ENCODE results near the gene SFXN1. TPM values are rescaled to one million over a fixed set of nuclear protein-coding genes. Genes with fewer than 3 reads are reported as not detected.
"Not testable (repeated sequence)": the region's sequence is repeated elsewhere in the genome, so short reads cannot be mapped to it uniquely, and the experiment has no call there.

SFXN1 gene, protein sequence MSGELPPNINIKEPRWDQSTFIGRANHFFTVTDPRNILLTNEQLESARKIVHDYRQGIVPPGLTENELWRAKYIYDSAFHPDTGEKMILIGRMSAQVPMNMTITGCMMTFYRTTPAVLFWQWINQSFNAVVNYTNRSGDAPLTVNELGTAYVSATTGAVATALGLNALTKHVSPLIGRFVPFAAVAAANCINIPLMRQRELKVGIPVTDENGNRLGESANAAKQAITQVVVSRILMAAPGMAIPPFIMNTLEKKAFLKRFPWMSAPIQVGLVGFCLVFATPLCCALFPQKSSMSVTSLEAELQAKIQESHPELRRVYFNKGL
- 50.6 TPM for polyA plus RNA-seq (2013, experiment 1 of 2; ENCODE audit: insufficient read length)
- polyA plus RNA-seq (2013, experiment 2 of 2; ENCODE audit: insufficient read length): 50.1 TPM

DNA sequence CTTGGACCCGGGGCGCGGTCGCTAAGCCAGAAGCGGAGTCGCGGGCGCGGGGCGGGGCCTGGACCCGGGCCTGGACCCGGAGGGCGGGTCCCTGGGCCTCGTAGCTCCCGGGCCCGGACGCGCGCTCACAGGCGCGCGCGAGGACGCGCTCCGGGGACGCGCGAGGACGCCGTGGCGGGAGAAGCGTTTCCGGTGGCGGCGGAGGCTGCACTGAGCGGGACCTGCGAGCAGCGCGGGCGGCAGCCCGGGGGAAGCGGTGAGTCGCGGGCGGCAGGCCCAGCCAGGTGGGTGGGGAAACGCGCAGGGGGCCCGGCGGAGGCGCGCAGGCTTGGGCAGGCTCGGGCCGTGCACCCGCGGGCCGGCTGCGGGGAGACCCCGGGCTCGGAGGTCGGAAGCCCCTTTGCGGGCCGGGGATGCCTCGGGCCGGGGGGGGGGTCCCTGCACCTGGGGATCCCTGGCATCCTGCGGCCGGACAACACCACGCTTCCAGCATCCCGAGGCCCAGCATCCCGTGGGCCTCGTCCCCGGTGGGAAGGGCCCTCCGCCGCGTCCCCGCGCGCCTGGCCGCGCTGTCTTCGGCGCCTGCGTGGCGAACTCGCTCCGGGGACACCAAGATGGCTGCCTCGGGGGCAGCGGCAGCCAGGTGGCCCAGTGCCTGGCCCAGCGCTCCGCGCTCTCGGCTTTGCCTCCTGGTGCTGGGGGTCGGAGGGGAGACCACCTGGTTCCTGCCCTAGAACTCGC lies at the start of gene SFXN1:
Gene SFXN1, plus strand, starts transcription at position 177 of the 741 bp plus-strand sequence. CDS start 13,544 bp downstream, outside the sequence.
- DNase-seq: peak; percentile 79

DNA sequence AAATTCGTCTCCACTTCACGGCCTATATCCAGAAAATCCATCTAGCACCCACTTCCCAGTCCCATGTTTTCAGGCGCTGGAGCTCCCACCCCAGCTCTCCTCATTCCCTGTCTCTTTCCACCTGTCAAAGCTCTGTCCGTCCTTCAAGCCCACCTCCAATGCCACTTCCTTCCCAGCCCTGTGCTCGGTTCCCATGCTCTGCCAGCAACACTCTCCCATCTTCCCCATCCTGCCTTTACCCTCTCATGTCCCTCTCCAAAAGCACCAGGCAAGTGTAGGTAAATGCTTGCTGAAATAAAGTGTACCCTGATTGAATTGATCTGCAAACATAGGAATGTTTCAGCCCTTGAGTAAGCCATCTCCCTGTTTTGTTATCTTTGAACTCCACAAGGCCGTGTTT lies 43.6 kb upstream of the SFXN1 start:
- no peak for DNase-seq

DNA sequence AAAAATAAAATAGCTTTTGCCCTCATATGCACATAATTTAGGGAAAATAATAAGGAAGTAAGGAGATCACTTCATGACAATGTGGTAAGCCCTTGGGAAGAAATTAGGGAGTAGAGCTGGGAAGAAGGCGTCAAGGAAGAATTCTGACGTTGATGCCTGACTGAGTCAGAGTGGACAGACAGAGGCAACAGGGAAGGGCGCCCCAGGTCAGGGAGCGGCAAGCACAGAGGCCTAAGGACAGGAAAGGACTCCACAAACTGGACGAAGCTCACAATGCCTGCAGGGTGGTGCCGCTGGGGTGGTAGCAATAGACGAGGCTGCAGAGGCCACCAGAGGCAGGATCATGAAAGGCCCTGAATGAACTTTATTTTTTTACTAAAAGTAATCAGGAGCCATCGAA lies 42.0 kb upstream of the SFXN1 start:
- no peak for DNase-seq

DNA sequence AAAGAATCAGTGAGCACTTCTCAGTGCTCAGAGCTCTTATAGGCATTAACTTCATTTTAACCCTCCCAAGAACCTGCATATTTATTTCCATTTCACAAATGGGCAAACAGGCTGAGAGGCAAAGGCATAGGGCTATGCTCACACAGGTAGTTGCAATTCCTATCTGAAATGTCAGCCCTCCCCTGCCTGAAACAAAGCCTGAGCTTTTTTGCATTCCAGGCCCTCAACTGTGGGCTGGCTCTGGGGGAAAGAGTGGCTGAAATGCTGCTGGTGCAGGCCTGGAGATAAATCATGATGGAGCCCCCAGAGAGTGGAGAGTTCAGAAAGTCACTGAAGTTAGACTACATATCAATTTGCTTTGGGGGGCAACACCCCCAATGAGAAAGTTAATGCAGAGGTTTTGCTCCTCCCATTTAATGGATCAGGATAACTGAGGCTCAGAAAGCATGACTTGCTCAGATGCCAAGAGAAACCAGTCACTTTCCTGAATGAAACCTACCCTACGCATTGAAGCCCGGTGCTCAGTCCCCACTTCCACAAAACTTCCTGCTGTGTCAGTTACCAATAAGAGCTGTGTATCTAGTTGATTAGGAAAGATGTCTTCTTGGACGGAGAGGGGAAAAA lies 40.0 kb upstream of the SFXN1 start:
- no peak for DNase-seq

DNA sequence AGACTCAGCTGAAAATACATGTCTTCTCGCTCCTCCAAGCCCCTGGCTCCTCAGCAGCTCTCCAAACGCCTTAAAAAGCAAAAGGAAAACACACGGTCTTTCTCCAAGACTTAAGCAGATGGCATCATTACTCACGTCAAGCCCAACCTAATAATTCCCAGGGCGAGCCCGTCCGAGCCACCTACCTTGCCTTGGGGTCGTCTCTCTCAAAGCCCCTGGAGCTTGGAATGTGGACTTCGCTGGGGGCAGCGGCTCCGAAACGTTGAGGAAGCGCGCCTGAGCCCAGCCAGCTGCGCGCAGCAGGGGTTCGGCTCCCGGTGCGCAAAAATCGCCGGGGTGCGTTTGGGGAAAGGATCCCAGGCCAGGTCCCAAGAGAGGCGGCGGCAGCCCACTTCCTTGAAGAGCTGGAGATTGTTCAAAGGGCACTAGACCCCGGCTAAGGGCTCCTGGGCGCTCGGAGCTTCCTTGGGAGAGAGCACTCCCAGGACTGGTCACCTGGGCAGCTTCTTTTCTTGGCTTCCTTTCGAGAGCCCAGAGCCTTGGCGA lies 34.8 kb upstream of the SFXN1 start:
- DNase-seq: no peak

DNA sequence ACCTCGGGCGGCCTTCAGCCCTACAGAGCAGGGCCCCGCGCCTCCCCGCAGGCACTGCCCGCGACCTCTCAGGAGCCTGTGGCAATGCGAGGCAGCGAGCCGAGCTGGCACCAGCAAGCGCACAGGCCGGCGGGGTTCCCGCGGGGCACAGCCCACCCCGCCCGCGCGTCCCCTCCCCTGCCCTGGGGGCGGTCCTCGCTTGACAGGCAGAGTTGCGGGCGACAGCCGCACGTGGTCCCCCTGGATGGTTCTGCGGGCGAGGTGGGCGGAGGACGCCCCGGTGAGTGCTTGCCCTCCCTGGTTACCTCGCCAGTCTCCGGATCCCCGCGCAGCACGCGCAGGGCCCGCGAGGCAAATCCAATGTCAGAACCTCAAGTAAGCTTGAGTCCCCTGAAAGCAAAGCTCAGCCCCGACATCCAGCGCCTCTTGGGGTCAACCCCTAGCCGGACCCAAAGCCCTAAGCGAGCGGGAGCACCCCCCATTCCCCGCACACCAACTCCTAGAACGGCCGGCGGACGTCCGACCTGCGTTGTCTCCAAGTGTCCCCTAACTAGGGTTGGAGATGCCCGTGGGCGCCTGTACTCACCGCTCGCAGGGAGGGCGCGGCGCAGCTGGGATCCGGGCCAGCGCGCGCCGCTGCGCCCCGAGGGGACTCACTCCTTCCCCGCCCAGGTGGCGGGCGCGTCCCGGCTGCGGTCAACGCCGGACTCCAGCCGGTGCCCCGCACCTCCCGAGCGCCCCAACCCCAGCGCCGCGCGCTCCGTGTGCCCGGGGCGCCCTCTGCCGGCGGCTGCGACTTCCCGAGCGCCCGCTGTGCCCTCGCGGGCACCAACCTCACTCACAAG lies 34.1 kb upstream of the SFXN1 start, which contains the start of gene DRD1:
Gene DRD1, minus strand, starts transcription at position 123 of the 845 bp plus-strand sequence. CDS start 1,083 bp downstream, outside the sequence.
- peak; percentile 35 for DNase-seq

DNA sequence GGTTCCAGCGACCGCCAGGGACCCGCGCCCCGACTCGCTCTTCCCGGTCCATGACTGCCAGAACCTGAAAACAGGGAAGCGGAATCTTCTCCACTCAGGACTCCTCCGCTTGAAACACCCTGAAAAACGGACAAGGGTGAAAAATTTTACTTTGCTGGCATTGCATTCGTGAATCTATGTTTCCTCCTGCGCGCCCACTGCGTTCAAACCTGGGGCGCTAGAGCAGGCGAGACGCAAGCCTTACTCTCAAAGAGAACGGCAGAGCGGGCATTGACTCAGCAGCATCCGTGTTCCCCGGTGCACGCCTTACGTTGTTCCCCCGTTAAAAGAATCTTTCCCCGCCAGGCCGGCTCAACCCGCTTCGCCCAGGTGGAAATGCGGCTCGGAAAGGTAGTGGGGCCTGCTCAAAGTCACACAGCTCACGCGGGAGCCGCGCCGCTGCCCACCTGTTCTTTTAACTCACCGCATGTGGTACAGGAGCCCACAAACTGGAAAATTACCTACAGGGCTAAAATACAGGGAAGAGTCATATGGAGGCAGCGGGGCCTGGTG lies 33.4 kb upstream of the SFXN1 start:
- DNase-seq: no peak

DNA sequence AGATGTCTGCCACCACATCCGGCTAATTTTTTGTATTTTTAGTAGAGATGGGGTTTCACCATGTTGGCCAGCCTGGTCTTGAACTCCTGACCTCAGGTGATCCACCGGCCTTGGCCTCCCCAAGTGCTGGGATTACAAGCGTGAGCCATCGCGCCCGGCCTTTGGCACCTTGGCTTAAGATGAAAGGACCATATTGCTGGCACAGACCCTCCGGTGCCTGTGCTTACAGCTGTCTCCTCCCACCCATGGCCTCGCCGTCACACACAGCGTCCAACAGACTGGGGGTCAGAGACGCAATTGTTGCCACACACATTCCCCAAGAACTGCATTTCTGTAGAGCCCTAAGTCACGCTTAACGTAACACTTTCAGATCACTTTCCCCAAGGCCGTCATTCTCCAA lies 32.0 kb upstream of the SFXN1 start:
- not testable (repeated sequence) for DNase-seq

DNA sequence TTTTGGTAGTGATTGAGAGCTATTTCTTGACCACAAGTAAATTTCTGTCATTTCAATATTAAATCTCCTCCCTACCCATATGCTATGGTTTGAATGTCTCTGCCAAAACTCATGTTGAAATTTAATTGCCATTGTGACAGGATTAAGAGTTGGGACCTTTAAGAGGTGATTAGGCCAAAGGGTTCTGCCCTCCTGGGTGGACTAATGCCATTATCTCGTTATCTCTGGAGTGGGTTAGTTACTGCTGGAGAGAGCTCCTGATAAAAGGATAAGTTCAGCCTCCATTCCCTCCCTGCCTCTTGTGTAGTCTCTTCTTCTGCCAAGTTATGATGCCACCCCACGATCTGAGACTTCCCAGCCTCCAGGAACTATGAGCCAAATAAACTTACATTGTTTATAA lies 30.8 kb upstream of the SFXN1 start:
- no peak for DNase-seq

DNA sequence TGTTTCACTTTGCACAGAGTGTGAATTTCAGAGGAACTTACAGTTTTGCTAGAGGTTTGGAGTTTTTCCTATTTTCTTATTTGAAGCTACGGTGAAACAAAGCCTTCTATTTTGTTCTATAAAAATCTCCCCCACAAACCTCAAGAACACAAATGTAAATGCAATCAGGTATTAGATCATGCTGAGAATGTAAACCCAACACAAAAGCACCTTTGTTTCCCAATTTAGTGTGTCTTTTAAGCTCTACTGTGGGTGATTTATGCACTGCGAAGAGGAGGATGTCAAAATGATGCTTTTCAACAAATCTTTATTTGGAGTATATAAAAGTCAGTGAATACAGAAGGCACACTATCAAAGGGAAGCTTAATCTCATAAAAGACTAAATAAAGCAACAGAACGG lies 30.1 kb upstream of the SFXN1 start:
- no peak for DNase-seq

DNA sequence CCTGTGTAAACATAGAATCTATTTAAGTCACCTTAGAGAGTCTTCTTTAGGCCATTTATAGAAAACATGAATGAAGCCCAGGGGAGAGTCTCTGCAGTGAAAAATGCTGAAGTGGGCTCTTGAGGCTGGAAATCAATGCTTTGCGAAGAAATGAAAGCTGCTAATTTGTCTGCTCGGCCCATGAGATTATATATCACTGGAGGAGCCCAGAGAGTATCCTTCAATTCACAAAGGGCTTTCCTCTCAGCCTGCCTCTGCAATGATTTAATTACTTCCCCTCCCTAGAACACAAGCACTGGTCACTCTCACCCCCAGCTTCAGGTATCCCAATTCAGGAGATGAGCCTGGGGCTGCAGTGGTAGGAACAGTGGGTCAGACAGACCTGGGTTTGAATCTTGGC lies 26.2 kb upstream of the SFXN1 start:
- DNase-seq: no peak

DNA sequence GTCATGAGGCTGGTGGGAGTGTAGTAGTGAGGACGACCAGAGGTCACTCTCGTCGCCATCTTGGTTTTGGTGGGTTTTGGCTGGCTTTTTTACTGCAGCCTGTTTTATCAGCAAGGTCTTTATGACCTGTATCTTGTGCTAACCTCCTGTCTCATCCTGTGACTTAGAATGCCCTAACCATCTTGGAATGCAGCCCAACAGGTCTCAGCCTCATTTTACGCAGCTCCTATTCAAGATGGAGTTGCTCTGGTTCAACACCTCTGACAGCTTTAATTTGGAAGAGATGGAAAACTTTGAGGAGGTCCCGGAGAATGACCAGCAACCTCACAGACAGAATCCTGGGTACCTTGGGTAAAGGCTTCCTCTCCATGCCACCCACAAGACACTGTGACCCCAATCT lies 24.0 kb upstream of the SFXN1 start:
- not testable (repeated sequence) for DNase-seq

DNA sequence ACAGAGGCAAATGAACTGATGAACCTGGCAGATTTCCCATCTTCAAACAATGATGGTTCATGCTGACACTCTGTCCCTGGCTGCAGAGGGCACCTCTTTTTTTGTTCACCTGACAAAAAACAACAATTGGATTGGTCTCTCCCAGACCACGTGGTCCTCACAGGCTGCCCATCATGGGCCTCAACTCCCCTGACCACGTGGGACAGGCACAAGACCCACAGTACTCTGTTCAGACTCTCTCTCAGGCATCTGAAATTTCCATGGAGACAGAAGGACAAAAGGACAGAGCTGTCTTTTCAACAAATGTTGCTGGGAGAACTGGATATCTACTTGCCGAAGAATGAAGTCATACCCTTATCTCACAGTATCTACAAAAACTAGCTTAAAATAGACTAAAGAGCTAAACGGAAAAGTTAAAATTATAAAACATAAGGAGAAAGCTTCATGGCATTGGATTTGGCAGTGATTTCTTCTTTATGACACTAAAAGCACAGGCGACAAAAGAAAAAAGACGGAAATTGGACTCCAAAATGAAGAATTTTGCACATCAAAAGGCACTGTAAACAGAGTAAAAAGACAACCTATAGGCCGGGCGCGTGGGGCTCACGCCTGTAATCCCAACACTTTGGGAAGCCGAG lies 22.1 kb upstream of the SFXN1 start:
- no peak for DNase-seq

DNA sequence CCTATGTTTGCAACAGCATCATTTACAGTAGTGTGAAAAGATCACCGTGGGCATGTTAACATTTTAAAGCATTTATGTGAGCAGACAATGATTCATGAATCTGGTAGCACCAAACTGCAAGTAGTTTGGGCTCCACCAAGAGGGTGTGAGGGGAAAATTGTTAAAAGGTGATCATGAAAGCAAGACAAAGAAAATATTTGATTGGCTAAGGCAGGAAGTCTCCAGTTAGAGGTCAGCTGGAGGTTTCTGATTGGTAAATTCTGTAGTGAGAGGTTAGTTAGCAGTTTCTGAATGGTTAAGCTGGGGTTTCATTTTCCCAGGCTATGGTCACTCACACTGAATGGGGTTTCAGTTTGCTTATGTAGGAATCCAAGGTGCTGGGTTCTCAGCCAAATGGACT lies 20.9 kb upstream of the SFXN1 start:
- DNase-seq: no peak

DNA sequence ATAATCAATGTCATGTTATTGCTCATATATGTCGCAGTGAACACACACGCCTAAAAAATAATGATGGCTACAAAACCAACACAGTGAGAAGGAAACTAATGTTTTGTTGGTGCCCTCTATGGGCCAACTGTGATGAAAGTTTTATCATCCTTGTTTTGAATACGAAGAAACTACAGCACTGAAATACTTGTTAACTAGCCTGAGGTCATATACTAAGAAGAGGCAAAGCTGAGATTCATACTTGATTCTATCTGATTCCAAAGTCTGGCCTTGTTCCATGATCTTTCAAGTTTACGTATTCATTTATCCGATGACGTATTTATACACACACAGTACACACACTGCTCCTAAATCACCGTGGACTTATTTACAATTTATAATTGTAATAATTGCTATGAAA lies 18.2 kb upstream of the SFXN1 start:
- DNase-seq: peak; percentile 15

DNA sequence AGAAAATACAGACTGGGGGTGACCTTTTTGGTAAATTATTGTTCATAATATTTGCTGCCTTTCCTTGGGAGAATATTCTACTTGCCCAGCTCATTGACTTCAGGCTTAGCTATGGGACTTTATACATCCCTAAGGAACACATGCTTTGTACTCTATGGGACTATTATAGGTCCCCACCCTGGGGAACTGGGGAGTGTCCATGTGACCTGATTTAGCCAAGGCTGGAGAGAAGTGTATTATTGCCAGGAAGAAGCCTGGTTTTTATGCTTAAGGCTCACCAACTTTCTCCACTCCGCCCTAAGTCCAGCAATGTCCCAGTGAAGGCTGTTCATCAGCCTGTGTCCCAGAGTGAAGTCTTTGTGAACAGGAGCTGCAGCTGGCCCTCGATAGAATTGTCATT lies 17.8 kb upstream of the SFXN1 start:
- DNase-seq: no peak

DNA sequence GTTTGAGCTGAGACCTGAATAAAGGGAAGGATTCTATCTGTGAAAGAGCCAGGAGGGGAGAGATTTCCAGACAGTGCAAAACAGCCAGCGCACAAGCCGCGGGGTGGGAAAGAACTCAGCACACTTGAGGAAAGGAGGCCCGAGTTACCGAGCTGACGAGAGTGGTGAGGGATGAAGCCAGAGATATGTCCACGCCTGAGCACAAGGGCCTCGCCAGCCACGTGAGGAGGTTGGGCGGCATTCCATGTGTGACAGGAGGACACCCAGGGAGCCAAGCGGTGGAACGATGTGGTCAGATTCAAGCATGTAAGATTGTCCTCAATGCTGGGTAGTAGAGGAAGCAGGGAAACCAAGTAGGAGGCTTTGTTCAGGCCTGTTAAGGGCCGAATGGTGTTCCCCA lies 17.0 kb upstream of the SFXN1 start:
- no peak for DNase-seq

DNA sequence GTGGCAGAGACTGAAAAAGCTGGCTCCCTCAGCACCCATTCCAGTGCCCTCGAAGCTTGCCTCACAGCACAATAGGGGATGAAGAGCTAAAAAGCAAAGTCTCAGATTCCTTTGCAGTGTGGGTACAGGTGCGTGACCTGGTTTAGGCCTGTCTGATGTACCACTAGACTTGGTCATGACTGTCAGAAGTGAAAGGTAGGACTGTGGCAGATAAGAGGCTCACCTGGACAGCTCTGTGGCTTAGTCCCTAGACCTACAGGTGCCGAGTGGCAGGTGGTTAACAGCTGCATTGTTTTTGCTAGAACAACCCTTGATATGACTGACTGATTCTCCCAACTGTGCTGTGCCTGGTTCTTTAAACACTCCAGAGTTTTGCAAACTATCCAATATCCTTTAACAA lies 14.7 kb upstream of the SFXN1 start:
- DNase-seq: no peak

DNA sequence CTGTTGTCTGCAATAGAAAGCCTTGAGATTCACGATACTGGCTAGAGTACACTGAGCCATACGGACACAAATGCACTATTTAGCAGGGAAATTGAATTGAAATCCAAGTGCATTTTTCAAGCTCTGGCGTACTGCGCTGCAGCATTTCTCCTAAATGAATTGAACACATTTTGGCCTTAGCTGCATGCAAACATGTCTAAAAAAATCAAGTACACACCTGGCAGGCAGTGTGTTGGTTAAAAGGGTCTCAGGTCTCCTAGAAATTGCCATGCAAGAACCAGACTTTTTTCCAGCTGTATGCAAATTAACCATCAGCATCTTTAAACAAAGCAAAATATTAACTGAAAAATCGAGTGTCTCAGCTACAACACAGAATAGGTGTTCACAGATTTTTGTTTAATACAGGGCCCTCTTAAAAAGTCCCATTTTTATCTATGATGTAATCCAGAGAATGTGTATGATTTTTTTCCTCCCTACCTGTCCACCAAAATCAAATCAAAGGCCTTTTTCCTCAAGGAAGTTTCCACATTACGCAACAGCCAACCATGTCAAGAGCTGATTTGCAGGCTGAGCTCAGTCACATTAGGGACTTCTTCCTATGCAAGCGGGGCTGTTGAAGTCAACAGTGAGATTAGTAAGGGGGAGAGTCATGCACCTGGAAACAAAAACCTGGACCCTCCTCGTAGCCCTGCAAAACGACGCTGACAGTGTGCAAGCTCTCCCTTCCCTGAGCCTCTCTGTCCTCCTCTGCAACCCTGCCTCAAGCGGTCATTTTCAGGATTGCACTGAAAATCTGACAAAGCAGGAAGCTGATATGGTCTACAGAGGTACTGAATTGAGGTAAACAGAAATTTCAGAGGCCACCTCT lies 14.1 kb upstream of the SFXN1 start:
- DNase-seq: peak; percentile 19

DNA sequence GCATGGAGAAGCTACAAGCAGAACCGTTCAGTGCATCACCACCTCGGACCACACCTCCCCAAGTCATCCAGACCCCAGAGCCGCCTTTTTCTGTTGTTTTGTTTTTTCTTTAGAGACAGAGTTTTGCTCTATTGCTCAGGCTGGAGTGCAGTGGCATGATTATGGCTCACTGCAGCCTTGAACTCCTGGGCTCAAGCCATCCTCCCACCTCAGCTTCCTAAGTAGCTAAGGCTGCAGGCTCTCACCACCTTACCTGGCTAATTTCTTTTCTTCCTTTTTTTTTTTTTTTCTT lies 13.5 kb upstream of the SFXN1 start:
- DNase-seq: no peak

DNA sequence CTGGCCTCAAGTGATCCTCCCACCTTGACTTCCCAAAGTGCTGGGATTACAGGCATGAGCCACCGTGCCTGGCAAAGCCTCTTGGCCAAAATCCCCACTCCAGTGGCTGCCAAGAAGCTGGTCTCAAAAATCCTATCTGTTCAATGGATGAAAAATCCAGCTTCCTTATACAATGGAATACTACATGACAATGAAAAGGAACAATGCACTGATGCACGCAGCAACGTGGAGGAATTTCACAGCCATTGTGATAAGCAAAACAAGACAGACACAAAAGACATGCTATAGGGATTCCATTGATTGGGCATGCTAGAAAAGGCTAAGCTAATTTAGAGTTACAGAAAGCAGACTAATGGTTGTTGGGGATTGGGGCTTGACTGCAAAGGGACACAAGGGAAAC lies 13.1 kb upstream of the SFXN1 start:
- no peak for DNase-seq

Measured in fibroblast of skin of scalp (primary cell).